ENCODE measurements around the gene CPNE5. TPM values are rescaled to one million over a fixed set of nuclear protein-coding genes. Genes with fewer than 3 reads are reported as not detected.

Gene CPNE5
- total and polyA plus RNA-seq, 9 of the 15 experiments (the other 6 are each of a cell fraction or from before 2014, with no cell fraction given) = 0.14 to 1.0 (median 0.46) TPM; not detected in 2

DNA sequence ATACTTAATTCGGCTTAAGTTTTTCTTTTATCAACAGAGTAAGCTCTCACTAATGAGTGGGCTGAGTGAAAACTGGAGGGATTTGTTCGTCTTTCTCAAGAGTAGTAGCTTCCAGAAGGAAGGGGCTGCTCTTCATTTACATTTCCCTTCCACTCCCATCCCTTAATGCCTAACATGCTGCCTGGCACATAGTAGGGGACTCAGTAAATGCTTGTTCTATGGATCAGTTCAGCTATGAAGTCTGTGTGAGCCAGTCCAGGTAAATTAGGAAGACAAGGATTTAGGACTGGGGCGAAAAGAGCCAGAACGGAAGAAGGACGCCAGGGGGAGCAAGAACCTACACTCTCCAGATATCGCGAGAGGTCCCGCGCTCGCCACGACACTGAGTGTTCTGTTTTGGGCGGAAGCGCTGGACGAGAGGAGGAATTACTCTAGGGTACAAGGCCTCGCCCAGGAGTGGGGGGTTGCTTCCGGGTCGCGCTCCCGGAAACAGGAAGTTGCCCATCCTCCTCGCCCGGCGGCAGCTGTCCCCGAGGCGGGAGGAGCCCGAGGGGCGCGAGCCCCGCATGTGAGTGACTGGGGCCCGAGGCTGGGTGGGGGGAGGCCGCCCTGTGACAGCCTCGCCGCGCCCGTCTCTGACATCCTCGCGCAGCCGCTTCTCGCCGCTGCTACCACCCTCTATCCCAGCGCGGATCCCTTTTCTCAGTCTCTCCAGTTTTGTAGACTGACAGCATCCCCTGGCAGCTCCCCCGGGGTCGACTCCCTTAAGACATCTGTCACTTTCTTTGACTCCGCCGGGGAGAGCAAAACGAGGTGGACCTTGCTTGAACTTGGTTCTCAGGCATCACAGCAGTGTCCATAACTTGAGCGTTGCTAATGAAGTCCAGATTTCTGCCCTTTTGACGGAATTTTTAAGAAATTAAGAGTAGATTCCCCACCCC lies 46.5 kb upstream of the CPNE5 start, which contains the start of gene C6orf89 (continued):
- TF ChIP-seq, protein P1, sequence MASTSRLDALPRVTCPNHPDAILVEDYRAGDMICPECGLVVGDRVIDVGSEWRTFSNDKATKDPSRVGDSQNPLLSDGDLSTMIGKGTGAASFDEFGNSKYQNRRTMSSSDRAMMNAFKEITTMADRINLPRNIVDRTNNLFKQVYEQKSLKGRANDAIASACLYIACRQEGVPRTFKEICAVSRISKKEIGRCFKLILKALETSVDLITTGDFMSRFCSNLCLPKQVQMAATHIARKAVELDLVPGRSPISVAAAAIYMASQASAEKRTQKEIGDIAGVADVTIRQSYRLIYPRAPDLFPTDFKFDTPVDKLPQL (IDR thresholded peaks at IDR 0.05; ENCODE audit: extremely low read depth, insufficient read length) = no peak
- TF ChIP-seq ZC3H4 (CRISPR knock-in tag; IDR thresholded peaks at IDR 0.05; ENCODE audit: borderline replicate concordance) (no peak), CAMTA2 (CRISPR knock-in tag; conservative IDR thresholded peaks at IDR 0.05) (no peak), POLR2B (IDR thresholded peaks at IDR 0.05; ENCODE audit: low read depth, partially characterized antibody) (peak; percentile 63), CHD4 (IDR thresholded peaks at IDR 0.05; ENCODE audit: insufficient read depth, insufficient replicate concordance, low read depth, low read length, poor library complexity, severe bottlenecking) (no peak), NFIX (CRISPR knock-in tag; IDR thresholded peaks at IDR 0.05; ENCODE audit: low read depth) (no peak), SLC30A9 (CRISPR knock-in tag; IDR thresholded peaks at IDR 0.05) (no peak), CHD2 (IDR thresholded peaks at IDR 0.05; ENCODE audit: low read depth, low read length) (peak; percentile 98), FOXA1 (IDR thresholded peaks at IDR 0.05; ENCODE audit: borderline replicate concordance) (no peak), ZKSCAN3 (CRISPR knock-in tag; IDR thresholded peaks at IDR 0.05) (no peak), SNIP1 (IDR thresholded peaks at IDR 0.05; ENCODE audit: low read depth) (no peak), CREB1 (IDR thresholded peaks at IDR 0.05) (peak; percentile 72), CREB1 (CRISPR knock-in tag; IDR thresholded peaks at IDR 0.05) (peak; percentile 60; the same call in 1 of the 2 replicates), XRCC4 (IDR thresholded peaks at IDR 0.05; ENCODE audit: extremely low read depth, insufficient read depth, insufficient read length) (no peak), ZNF197 (CRISPR knock-in tag; IDR thresholded peaks at IDR 0.05; ENCODE audit: low read depth) (peak; percentile 5; the same call in 1 of the 2 replicates), PHB2 (IDR thresholded peaks at IDR 0.05; ENCODE audit: low read depth) (no peak), ZFX (CRISPR knock-in tag; IDR thresholded peaks at IDR 0.05) (peak; percentile 90)
- TF ChIP-seq, protein P2, sequence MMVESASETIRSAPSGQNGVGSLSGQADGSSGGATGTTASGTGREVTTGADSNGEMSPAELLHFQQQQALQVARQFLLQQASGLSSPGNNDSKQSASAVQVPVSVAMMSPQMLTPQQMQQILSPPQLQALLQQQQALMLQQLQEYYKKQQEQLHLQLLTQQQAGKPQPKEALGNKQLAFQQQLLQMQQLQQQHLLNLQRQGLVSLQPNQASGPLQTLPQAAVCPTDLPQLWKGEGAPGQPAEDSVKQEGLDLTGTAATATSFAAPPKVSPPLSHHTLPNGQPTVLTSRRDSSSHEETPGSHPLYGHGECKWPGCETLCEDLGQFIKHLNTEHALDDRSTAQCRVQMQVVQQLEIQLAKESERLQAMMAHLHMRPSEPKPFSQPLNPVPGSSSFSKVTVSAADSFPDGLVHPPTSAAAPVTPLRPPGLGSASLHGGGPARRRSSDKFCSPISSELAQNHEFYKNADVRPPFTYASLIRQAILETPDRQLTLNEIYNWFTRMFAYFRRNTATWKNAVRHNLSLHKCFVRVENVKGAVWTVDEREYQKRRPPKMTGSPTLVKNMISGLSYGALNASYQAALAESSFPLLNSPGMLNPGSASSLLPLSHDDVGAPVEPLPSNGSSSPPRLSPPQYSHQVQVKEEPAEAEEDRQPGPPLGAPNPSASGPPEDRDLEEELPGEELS (CRISPR knock-in tag; IDR thresholded peaks at IDR 0.05; ENCODE audit: borderline replicate concordance) = no peak
- TF ChIP-seq, protein P3, sequence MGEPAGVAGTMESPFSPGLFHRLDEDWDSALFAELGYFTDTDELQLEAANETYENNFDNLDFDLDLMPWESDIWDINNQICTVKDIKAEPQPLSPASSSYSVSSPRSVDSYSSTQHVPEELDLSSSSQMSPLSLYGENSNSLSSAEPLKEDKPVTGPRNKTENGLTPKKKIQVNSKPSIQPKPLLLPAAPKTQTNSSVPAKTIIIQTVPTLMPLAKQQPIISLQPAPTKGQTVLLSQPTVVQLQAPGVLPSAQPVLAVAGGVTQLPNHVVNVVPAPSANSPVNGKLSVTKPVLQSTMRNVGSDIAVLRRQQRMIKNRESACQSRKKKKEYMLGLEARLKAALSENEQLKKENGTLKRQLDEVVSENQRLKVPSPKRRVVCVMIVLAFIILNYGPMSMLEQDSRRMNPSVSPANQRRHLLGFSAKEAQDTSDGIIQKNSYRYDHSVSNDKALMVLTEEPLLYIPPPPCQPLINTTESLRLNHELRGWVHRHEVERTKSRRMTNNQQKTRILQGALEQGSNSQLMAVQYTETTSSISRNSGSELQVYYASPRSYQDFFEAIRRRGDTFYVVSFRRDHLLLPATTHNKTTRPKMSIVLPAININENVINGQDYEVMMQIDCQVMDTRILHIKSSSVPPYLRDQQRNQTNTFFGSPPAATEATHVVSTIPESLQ (CRISPR knock-in tag; IDR thresholded peaks at IDR 0.05) = peak; percentile 92
- TF ChIP-seq, protein P4, sequence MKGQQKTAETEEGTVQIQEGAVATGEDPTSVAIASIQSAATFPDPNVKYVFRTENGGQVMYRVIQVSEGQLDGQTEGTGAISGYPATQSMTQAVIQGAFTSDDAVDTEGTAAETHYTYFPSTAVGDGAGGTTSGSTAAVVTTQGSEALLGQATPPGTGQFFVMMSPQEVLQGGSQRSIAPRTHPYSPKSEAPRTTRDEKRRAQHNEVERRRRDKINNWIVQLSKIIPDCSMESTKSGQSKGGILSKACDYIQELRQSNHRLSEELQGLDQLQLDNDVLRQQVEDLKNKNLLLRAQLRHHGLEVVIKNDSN (CRISPR knock-in tag; IDR thresholded peaks at IDR 0.05) = no peak
- TF ChIP-seq, protein P5, sequence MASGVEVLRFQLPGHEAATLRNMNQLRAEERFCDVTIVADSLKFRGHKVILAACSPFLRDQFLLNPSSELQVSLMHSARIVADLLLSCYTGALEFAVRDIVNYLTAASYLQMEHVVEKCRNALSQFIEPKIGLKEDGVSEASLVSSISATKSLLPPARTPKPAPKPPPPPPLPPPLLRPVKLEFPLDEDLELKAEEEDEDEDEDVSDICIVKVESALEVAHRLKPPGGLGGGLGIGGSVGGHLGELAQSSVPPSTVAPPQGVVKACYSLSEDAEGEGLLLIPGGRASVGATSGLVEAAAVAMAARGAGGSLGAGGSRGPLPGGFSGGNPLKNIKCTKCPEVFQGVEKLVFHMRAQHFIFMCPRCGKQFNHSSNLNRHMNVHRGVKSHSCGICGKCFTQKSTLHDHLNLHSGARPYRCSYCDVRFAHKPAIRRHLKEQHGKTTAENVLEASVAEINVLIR (CRISPR knock-in tag; IDR thresholded peaks at IDR 0.05) = no peak
